GM23248 (cell line): ENCODE results near the gene IMPG1.

Experiments
- EZH2 ChIP-seq: fragments of 200-600 bp; sonication (generic); IDR thresholded peaks from 2 replicates; pipeline ENCODE4 v1.6.1; 2018; ENCODE audit warnings: antibody characterized with exemption, mild to moderate bottlenecking; ENCODE audit not compliant: insufficient read depth, poor library complexity, severe bottlenecking
- EZH2phosphoT487 ChIP-seq: fragments of 200-600 bp; sonication (generic); IDR thresholded peaks from 2 replicates; pipeline ENCODE4 v1.6.1; 2018; ENCODE audit warnings: antibody characterized with exemption, moderate library complexity, mild to moderate bottlenecking, low read depth; ENCODE audit not compliant: insufficient read depth

DNA sequence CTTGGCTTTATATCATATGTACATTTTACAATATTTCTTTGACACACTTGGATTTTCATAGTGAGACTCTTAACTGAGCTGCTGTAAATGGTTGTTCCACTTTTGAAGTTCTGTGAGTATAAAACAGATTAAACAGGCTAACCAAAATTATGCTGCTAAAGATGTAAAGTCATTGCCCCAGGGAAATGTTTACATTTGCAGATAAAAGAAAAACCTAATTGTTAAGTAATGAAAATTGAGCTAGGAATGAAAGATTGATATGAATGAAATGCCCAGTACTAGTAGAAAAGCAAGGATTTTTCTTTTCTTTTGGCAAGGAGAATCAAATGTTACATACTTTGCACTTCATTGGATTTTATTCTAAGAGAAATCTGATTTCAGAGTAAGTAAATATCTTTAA, 159.4 kb downstream of the IMPG1 start:
- TF ChIP-seq EZH2 (no peak), EZH2phosphoT487 (no peak)
